WTC11 (cell line): ENCODE measurements around the gene HSDL2. TPM values are rescaled to one million over a fixed set of nuclear protein-coding genes. Genes with fewer than 3 reads are reported as not detected.
A peak's percentile ranks its signal among the peaks of the same experiment; 100 is the strongest.

Source experiments
- ATAC-seq: fragments of 200-7000 bp; cut with Tn5 transposase; 2 replicates; pipeline ENCODE4 v1.10.0; 2021; ENCODE audit warnings: mild to moderate bottlenecking, moderate library complexity
- CTCF ChIA-PET: fragments of 300-600 bp; sonication (Branson Sonifier 250); formaldehyde crosslinking; loops from one replicate; lab custom pipeline; 2021; ENCODE audit warnings: antibody characterized with exemption; lab: Charles Lee
- POLR2A ChIA-PET: fragments of 350-600 bp; sonication (Branson Sonifier 250); formaldehyde crosslinking; loops from one replicate; lab custom pipeline; 2021; ENCODE audit warnings: antibody characterized with exemption; lab: Charles Lee
- DNase-seq: peaks from one replicate; pipeline ENCODE4 v3.0.0; 2021; ENCODE audit warnings: low spot score
- H3K27ac Mint-ChIP-seq: 2 replicates; pipeline ENCODE4 v1.8.0; 2021; ENCODE audit warnings: mixed read lengths
- H3K27me3 Mint-ChIP-seq: 2 replicates; pipeline ENCODE4 v1.8.0; 2021; ENCODE audit warnings: low read depth, mild to moderate bottlenecking, moderate library complexity, mixed read lengths
- H3K36me3 Mint-ChIP-seq: 2 replicates; pipeline ENCODE4 v1.8.0; 2021; ENCODE audit warnings: mixed read lengths
- H3K4me1 Mint-ChIP-seq: 2 replicates; pipeline ENCODE4 v1.8.0; 2022; ENCODE audit warnings: mixed read lengths
- H3K4me3 Mint-ChIP-seq: 2 replicates; pipeline ENCODE4 v1.8.0; 2021; ENCODE audit warnings: mild to moderate bottlenecking, moderate library complexity, mixed read lengths
- H3K9me3 Mint-ChIP-seq: 2 replicates; pipeline ENCODE4 v1.8.0; 2021; ENCODE audit warnings: mixed read lengths
- EMX1 ChIP-seq: fragments of 250-450 bp; sonication (Bioruptor Pico); IDR thresholded peaks from 2 replicates; pipeline ENCODE4 v1.8.0; 2021; ENCODE audit warnings: mild to moderate bottlenecking
- FOXP1 ChIP-seq: sonication (generic); formaldehyde crosslinking; IDR thresholded peaks from 2 replicates; pipeline ENCODE4 v1.8.0; 2022; ENCODE audit warnings: missing genetic modification reagents, mild to moderate bottlenecking, moderate library complexity, borderline replicate concordance
- MLX ChIP-seq: sonication (generic); formaldehyde crosslinking; IDR thresholded peaks from 2 replicates; pipeline ENCODE4 v1.8.1; 2023; ENCODE audit warnings: mild to moderate bottlenecking, missing genetic modification reagents, moderate library complexity
- MYBL2 ChIP-seq: sonication (generic); formaldehyde crosslinking; IDR thresholded peaks from 2 replicates; pipeline ENCODE4 v1.8.1; 2023; ENCODE audit warnings: mild to moderate bottlenecking, moderate library complexity, missing genetic modification reagents
- SMAD4 ChIP-seq: sonication (generic); formaldehyde crosslinking; IDR thresholded peaks from 2 replicates; pipeline ENCODE4 v1.8.0; 2022; ENCODE audit warnings: mild to moderate bottlenecking, missing genetic modification reagents
- USF1 ChIP-seq: sonication (generic); formaldehyde crosslinking; IDR thresholded peaks from 2 replicates; pipeline ENCODE4 v1.8.0; 2022; ENCODE audit warnings: mild to moderate bottlenecking, missing genetic modification reagents
- ZNF317 ChIP-seq: sonication (generic); formaldehyde crosslinking; IDR thresholded peaks from 2 replicates; pipeline ENCODE4 v1.8.1; 2023; ENCODE audit warnings: low read depth, mild to moderate bottlenecking, moderate library complexity, missing genetic modification reagents, borderline replicate concordance
- ZNF416 ChIP-seq: fragments of 250-450 bp; sonication (Bioruptor Pico); IDR thresholded peaks from 2 replicates; pipeline ENCODE4 v1.9.0; 2021; ENCODE audit warnings: mild to moderate bottlenecking, inconsistent platforms
- ZNF532 ChIP-seq: fragments of 250-450 bp; sonication (Bioruptor Pico); IDR thresholded peaks from 2 replicates; pipeline ENCODE4 v1.9.0; 2021; ENCODE audit warnings: mild to moderate bottlenecking, borderline replicate concordance
- total RNA-seq: library from RNA; stranded (reverse); gene quantifications from 3 replicates; pipeline ENCODE4 v1.2.3, GENCODE V29; 2021
- TF ChIP-seq, protein P1 (sequence below): sonication (generic); formaldehyde crosslinking; IDR thresholded peaks from 2 replicates; pipeline ENCODE4 v1.8.0; 2023; ENCODE audit warnings: missing genetic modification reagents, mild to moderate bottlenecking, borderline replicate concordance

Gene HSDL2
- total RNA-seq, 1 experiment from 2014 or later, result 13.8 TPM

DNA sequence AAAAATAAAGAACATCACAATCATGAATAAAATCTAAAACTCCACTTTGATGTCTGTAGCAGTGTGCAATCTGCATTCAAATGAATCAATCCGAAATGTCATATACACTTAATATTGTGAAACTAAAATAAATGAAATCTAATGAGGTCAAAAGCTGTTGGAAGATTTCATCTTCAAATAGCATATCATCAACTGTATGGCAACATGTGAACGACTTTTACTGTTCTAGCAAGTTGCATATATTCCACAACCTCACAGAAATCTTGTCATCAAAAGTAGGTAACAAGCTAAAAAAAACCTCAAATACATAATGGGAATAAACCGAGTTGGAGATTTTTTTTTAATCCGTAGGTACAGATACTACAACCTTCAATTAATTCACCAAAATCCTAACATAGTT, 47.7 kb upstream of the HSDL2 start:
- H3K9me3 Mint-ChIP-seq, result no peaks in the 10 kb centered on the region
- 0 out of 2 replicates have a peak, but pooled peaks cover 2% of the 10 kb centered on the region for H3K36me3 Mint-ChIP-seq
- ChIA-PET POLR2A (interaction anchor here (2.3 kb wide), 1 partner anchor 219 kb away, joined by 6 read pairs; no protein-coding TSS in a partner anchor), CTCF (interaction anchor here (2.5 kb wide), 1 partner anchor 219 kb away, joined by 31 read pairs; no protein-coding TSS in a partner anchor)
- H3K27me3 Mint-ChIP-seq, result no peaks in the 10 kb centered on the region
- TF ChIP-seq ZNF532, result no peak
- TF ChIP-seq MLX (CRISPR knock-in tag), result no peak
- no peak for TF ChIP-seq MYBL2 (CRISPR knock-in tag)
- TF ChIP-seq, protein P1, sequence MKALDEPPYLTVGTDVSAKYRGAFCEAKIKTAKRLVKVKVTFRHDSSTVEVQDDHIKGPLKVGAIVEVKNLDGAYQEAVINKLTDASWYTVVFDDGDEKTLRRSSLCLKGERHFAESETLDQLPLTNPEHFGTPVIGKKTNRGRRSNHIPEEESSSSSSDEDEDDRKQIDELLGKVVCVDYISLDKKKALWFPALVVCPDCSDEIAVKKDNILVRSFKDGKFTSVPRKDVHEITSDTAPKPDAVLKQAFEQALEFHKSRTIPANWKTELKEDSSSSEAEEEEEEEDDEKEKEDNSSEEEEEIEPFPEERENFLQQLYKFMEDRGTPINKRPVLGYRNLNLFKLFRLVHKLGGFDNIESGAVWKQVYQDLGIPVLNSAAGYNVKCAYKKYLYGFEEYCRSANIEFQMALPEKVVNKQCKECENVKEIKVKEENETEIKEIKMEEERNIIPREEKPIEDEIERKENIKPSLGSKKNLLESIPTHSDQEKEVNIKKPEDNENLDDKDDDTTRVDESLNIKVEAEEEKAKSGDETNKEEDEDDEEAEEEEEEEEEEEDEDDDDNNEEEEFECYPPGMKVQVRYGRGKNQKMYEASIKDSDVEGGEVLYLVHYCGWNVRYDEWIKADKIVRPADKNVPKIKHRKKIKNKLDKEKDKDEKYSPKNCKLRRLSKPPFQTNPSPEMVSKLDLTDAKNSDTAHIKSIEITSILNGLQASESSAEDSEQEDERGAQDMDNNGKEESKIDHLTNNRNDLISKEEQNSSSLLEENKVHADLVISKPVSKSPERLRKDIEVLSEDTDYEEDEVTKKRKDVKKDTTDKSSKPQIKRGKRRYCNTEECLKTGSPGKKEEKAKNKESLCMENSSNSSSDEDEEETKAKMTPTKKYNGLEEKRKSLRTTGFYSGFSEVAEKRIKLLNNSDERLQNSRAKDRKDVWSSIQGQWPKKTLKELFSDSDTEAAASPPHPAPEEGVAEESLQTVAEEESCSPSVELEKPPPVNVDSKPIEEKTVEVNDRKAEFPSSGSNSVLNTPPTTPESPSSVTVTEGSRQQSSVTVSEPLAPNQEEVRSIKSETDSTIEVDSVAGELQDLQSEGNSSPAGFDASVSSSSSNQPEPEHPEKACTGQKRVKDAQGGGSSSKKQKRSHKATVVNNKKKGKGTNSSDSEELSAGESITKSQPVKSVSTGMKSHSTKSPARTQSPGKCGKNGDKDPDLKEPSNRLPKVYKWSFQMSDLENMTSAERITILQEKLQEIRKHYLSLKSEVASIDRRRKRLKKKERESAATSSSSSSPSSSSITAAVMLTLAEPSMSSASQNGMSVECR (CRISPR knock-in tag), result no peak
- no peak for TF ChIP-seq SMAD4
- no peak for TF ChIP-seq ZNF416
- no peak for TF ChIP-seq ZNF317 (CRISPR knock-in tag)
- no peak for TF ChIP-seq USF1 (CRISPR knock-in tag)
- ATAC-seq (no peak), DNase-seq (no peak)
- peaks cover 39% of the 10 kb centered on the region for H3K4me1 Mint-ChIP-seq
- peak overlapping the region; percentile 91 for H3K27ac Mint-ChIP-seq
- H3K4me3 Mint-ChIP-seq, result peak overlapping the region; percentile 94

GRCh38 chr9:112332674-112332976, 47.3 kb upstream of the HSDL2 start:
- no peaks in the 10 kb centered on the region for H3K27me3 Mint-ChIP-seq
- DNase-seq, result no peak
- no peaks in the 10 kb centered on the region for H3K9me3 Mint-ChIP-seq
- POLR2A ChIA-PET, result interaction anchor here (1.8 to 2.3 kb wide), 2 partner anchors 47 to 220 kb away, joined by 6 read pairs; partner anchors contain the start of gene HSDL2
- 0 out of 2 replicates have a peak, but pooled peaks cover 2% of the 10 kb centered on the region for H3K36me3 Mint-ChIP-seq
- CTCF ChIA-PET, result interaction anchor here (1.6 to 2.5 kb wide), 5 partner anchors 51 to 239 kb away, joined by 4 to 31 read pairs (median 9); partner anchors contain the start of gene SUSD1
- ATAC-seq, result no peak
- peak overlapping the region; percentile 91 for H3K27ac Mint-ChIP-seq
- H3K4me3 Mint-ChIP-seq, result peak overlapping the region; percentile 94
- peaks cover 38% of the 10 kb centered on the region for H3K4me1 Mint-ChIP-seq
- TF ChIP-seq EMX1 (CRISPR knock-in tag) (no peak), FOXP1 (CRISPR knock-in tag) (no peak; the same call in 1 of the 2 replicates)
